H1 (cell line): ENCODE results near the gene CREB3L4. TPM values are rescaled to one million over a fixed set of nuclear protein-coding genes. Genes with fewer than 3 reads are reported as not detected.

Experiments
- BCL11A ChIP-seq, 2 experiments: IDR thresholded peaks; one replicate each; pipeline ENCODE4 v1.6.1; 2011; ENCODE audit warnings: low read depth in 2 of 2, low read length in 2 of 2, mild to moderate bottlenecking in 2 of 2
- CBX5 ChIP-seq: fragments of 300-800, 300-1000 bp; sonication (generic); IDR thresholded peaks from 2 replicates; pipeline ENCODE4 v1.7.1; 2016; ENCODE audit warnings: antibody characterized with exemption, low read length, low read depth
- CBX8 ChIP-seq: fragments of 300-800, 300-1000 bp; sonication (generic); IDR thresholded peaks from 2 replicates; pipeline ENCODE4 v1.7.1; 2016; ENCODE audit warnings: low read depth, low read length, borderline replicate concordance
- CEBPB ChIP-seq: IDR thresholded peaks from 2 replicates; pipeline ENCODE4 v1.6.1; 2012; ENCODE audit warnings: low read depth, low read length
- CHD2 ChIP-seq: IDR thresholded peaks from 2 replicates; pipeline ENCODE4 v1.6.1; 2012; ENCODE audit warnings: low read length, improper control_type of control experiment
- E2F6 ChIP-seq: IDR thresholded peaks from 2 replicates; pipeline ENCODE4 v1.6.1; 2012; ENCODE audit warnings: inconsistent platforms
- EZH2 ChIP-seq: fragments of 200-600 bp; sonication (generic); IDR thresholded peaks from 2 replicates; pipeline ENCODE4 v1.7.1; 2012; ENCODE audit warnings: low read depth, mild to moderate bottlenecking, moderate library complexity, low read length, inconsistent platforms; ENCODE audit not compliant: severe bottlenecking
- GABPA ChIP-seq: IDR thresholded peaks from 2 replicates; pipeline ENCODE4 v1.6.1; 2011; ENCODE audit warnings: mild to moderate bottlenecking, low read length, moderate library complexity, borderline replicate concordance; ENCODE audit not compliant: insufficient read depth
- GTF2F1 ChIP-seq: IDR thresholded peaks from 2 replicates; pipeline ENCODE4 v1.6.1; 2012; ENCODE audit warnings: low read depth, low read length, improper control_type of control experiment, borderline replicate concordance
- KDM4A ChIP-seq: IDR thresholded peaks from one replicate; pipeline ENCODE4 v1.7.1; 2012; ENCODE audit warnings: low read depth, mild to moderate bottlenecking, moderate library complexity, low read length, inconsistent platforms; ENCODE audit not compliant: severe bottlenecking
- MAFK ChIP-seq: IDR thresholded peaks from 2 replicates; pipeline ENCODE4 v1.6.1; 2012; ENCODE audit warnings: low read depth, mild to moderate bottlenecking, improper control_type of control experiment, low read length
- PHF8 ChIP-seq: fragments of 200-600 bp; sonication (generic); conservative IDR thresholded peaks from 2 replicates; pipeline ENCODE4 v1.7.1; 2012; ENCODE audit warnings: low read depth, mild to moderate bottlenecking, inconsistent platforms, low read length, moderate library complexity
- POLR2AphosphoS5 ChIP-seq: IDR thresholded peaks from 2 replicates; pipeline ENCODE4 v1.6.1; 2011; ENCODE audit warnings: low read depth, low read length
- POU5F1 ChIP-seq: IDR thresholded peaks from 2 replicates; pipeline ENCODE4 v1.6.1; 2011; ENCODE audit warnings: low read depth, mild to moderate bottlenecking, low read length, moderate library complexity
- RAD21 ChIP-seq, 2 experiments: IDR thresholded peaks in 1 of 2; conservative IDR thresholded peaks in 1 of 2; 2 replicates each; pipeline ENCODE4 v1.6.1; 2011; ENCODE audit warnings: low read depth in 2 of 2, low read length in 2 of 2, improper control_type of control experiment in 1 of 2, inconsistent platforms in 1 of 2, mild to moderate bottlenecking in 1 of 2, moderate library complexity in 1 of 2
- RXRA ChIP-seq: IDR thresholded peaks from 2 replicates; pipeline ENCODE4 v1.6.1; 2011; ENCODE audit warnings: low read depth, mild to moderate bottlenecking, low read length, moderate library complexity; ENCODE audit not compliant: insufficient read depth
- SIRT6 ChIP-seq: IDR thresholded peaks from one replicate; pipeline ENCODE4 v1.7.1; 2012; ENCODE audit warnings: low read length, inconsistent platforms
- SP4 ChIP-seq: IDR thresholded peaks from 2 replicates; pipeline ENCODE4 v1.6.1; 2012; ENCODE audit warnings: low read length, inconsistent platforms
- TAF1 ChIP-seq: IDR thresholded peaks from 2 replicates; pipeline ENCODE4 v1.6.1; 2011; ENCODE audit warnings: mild to moderate bottlenecking, low read depth, low read length
- TBP ChIP-seq: IDR thresholded peaks from 2 replicates; pipeline ENCODE4 v1.6.1; 2011; ENCODE audit warnings: low read depth, low read length, improper control_type of control experiment
- TCF12 ChIP-seq: IDR thresholded peaks from 2 replicates; pipeline ENCODE4 v1.6.1; 2011; ENCODE audit warnings: low read depth, mild to moderate bottlenecking, low read length
- YY1 ChIP-seq: IDR thresholded peaks from 2 replicates; pipeline ENCODE4 v1.6.1; 2011; ENCODE audit warnings: low read depth, mild to moderate bottlenecking, low read length
- polyA plus RNA-seq, 7 experiments: library from polyadenylated mRNA; depleted of rRNA in 3 of 7; stranded (reverse) in 5 of 7; unstranded in 2 of 7; fragments of >200 nt in 5 of 7; fragments of 200-250 nt in 2 of 7; gene quantifications; 1 replicate in 5 of 7; 2 replicates in 1 of 7; 4 replicates in 1 of 7; pipeline versions ENCODE4 v1.2.1 to v1.2.3, GENCODE V29; 2011 to 2013; ENCODE audit warnings: missing spikeins in 2 of 7, mixed read lengths in 2 of 7
- total RNA-seq: library from RNA; stranded (reverse); fragmentation: NEBNext Ultra II Directional; extraction: Animal tissue kit (Norgen Biotek cat#: 25700); gene quantifications from 2 replicates; pipeline ENCODE4 v1.2.1, GENCODE V29; 2021
- TF ChIP-seq, protein P1 (sequence below): IDR thresholded peaks from 2 replicates; pipeline ENCODE4 v1.6.1; 2011; ENCODE audit warnings: low read length, improper control_type of control experiment

CREB3L4 gene
- total and polyA plus RNA-seq, 2 of the 8 experiments (the other 6 are each of a cell fraction or from before 2014, with no cell fraction given) = 34.4 to 54.0 TPM

GRCh38 chr1:153922076-153922971 is 45.4 kb upstream of the CREB3L4 start (continued):
- TF ChIP-seq CEBPB (no peak), SP4 (no peak), CBX8 (no peak), KDM4A (peak; percentile 19), E2F6 (no peak), GABPA (no peak), CHD2 (no peak), YY1 (no peak), BCL11A (IDR thresholded peaks at IDR 0.05; ENCODE audit: low read depth in 2 of 2, low read length in 2 of 2) (no peak), POLR2AphosphoS5 (peak; percentile 57; the same call in 1 of the 2 replicates), POU5F1 (no peak), PHF8 (peak; percentile 45; the same call in 1 of the 2 replicates), EZH2 (no peak), TAF1 (peak; percentile 41; the same call in 1 of the 2 replicates), MAFK (no peak), CBX5 (no peak), RXRA (no peak), TBP (no peak), TCF12 (no peak), SIRT6 (no peak), RAD21 (IDR thresholded peaks at IDR 0.05 in 1 of 2, conservative IDR thresholded peaks at IDR 0.05 in 1 of 2; ENCODE audit: low read depth in 2 of 2, low read length in 2 of 2) (0 out of 4 replicates have a peak, but pooled peaks of 1 of the 2 experiments have one; percentile 11), GTF2F1 (no peak)
- TF ChIP-seq, protein P1, sequence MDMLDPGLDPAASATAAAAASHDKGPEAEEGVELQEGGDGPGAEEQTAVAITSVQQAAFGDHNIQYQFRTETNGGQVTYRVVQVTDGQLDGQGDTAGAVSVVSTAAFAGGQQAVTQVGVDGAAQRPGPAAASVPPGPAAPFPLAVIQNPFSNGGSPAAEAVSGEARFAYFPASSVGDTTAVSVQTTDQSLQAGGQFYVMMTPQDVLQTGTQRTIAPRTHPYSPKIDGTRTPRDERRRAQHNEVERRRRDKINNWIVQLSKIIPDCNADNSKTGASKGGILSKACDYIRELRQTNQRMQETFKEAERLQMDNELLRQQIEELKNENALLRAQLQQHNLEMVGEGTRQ = no peak
